ENCODE results near the gene GRK5.

GRK5 gene

GRCh38 chr10:119302172-119302571, 94.8 kb downstream of the GRK5 start:
- DNase-seq = peak in 1 of 5 donors; percentile 52

DNA sequence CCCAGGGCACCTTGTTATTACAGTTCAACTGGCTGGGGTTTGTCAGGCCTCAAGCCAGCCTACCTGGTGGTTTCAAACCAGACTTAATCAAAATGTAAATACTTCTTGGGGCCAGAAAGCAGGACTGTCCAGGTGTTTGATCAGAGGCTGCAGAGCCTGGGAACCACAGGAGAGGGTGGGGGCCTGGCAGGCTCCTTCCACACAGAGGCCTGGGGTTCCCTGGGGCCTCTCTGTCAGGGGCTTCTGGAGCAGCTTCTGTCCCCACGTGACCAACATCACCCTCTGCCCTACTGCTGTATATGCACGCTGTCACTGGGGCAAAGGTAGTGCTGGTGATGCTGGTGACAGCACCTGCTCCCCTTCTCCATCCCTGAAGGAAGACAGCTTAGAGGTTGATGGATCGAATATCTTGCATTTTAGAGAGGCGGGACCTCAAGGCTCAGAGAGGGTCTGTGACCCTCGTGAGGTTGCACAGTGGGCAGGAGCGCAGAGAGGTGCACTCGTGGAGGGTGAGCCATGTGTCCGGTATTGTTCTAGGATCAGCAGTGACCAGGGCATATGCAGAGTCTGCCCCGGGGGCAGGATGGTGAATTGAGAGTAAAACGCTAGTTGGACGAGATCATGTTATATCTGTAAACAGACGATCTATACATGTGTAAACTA, 95.4 kb downstream of the GRK5 start:
- DNase-seq = no peak

DNA sequence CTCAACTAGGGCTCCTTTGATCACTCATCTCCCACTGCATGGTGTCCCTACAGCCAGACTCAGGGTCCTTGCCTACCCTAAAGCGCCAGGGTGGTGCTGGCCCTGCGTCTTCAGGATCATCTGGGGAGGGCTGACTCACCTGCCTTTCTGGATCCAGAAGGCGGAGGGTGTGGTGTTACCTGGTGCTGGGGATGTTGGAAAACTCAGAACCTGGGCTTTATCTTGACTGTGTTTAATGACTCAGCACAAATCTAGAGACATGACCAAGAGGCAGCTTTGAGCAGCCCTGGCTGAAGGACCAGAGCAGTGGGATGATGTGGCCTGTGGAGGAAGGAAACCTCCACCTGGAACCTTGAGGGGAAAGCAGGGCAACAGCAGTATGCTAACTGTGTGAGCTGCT, 96.5 kb downstream of the GRK5 start:
- no peak for DNase-seq

- DNase-seq = no peak
Observed at GRCh38 chr10:119304541-119304940, 97.2 kb downstream of the GRK5 start.

DNA sequence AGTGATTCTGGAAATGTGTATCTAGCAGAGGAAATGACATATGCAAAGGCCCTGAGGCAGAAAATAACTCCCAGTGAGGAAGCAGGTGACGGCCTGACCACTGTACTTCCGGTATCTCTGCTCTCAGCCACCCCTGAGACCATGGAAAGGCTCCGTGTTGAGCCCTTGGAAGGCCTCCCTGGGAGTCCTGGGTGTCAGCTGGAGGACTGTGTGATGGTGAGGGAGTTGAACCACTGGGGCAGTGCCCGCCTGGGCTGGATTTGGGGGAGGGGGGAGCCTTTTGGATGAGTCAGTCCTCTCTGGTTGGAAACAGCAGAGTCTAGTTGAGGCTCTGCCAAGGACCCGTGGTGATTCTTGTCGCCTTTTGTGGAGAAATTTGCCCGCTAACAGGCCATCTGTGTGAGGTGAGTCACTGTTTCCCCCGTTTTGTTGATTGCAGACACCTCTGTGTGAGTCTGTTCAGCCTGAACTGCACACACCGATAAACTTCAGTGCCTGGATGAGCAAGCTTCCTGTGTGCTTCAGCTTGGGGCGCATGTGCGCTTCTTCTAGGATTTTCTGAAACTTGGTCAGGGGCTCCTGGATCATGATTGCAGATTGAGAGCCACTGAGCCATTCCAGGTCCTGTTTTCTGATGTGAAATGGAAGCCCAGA, 98.6 kb downstream of the GRK5 start:
- DNase-seq = peak; percentile 47 to 95 (median 73)

- DNase-seq = peak; percentile 63 to 78 (median 69)
Observed at GRCh38 chr10:119306514-119306951, 99.2 kb downstream of the GRK5 start.

GRCh38 chr10:119306986-119307392, 99.6 kb downstream of the GRK5 start:
- no peak for DNase-seq

DNA sequence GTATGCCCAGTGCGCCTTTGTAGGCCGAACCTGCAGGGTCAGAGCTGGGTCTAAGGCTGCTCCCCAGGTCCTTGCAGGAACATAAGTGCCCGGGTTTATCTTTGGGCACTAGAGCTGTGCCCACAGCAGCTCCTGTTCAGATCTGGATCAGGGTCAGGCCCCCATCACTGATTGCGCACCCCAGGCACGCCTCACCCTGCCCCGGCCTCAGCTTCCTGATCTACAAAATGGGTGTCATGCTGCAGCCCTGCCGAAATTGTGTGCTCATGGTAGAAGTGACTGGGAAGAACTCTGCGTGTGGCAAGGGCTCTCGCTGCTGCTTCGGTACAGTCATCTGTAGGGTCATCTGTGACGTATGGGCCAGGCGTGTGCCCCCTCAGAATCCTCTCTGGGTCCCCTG, 100.7 kb downstream of the GRK5 start:
- DNase-seq = no peak

GRCh38 chr10:119308551-119309422, 101.4 kb downstream of the GRK5 start:
- DNase-seq = no peak

DNA sequence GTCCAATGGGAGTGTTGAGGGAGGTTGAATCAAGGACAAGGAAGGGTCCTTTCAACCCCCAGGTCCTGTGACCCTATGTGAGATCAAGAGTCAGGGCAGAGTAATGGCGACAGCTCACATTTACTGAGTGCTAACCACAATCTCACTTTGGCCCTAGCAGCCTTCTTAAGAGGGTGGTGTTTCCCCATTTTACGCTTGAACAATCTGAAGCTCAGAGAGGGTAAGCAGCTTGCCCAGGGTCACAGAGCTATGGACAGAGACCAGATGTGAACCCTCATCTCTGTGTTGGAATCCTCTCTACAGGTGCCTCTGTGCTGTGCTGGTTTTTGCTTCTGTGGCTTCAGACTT, 102.0 kb downstream of the GRK5 start:
- no peak for DNase-seq

GRCh38 chr10:119310806-119311205, 103.4 kb downstream of the GRK5 start:
- no peak for DNase-seq

DNA sequence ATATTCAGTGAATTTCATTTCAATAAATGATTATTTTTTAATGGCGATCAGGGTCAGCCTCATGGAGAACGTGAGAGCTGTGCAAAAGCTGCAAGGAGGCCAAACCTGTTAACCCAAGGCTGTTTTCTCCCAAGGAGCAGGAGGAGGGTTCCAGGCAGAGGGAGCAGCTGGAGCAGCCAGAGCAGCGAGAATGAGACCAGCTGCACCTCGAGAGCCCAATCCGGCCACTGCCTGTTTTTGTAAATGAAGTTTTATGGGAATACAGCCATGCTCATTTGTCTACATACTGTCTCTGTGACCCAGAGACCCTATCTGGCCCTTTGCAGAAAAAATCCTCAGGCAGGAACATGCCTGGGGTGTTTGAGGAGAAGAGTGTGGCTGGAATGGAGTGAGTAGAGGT, 104.9 kb downstream of the GRK5 start:
- DNase-seq = no peak

- DNase-seq = no peak
Observed at GRCh38 chr10:119313024-119313423, 105.7 kb downstream of the GRK5 start.

GRCh38 chr10:119313644-119314043, 106.3 kb downstream of the GRK5 start:
- peak in 4 of 5 donors; percentile 20 to 84 (median 32) for DNase-seq

DNA sequence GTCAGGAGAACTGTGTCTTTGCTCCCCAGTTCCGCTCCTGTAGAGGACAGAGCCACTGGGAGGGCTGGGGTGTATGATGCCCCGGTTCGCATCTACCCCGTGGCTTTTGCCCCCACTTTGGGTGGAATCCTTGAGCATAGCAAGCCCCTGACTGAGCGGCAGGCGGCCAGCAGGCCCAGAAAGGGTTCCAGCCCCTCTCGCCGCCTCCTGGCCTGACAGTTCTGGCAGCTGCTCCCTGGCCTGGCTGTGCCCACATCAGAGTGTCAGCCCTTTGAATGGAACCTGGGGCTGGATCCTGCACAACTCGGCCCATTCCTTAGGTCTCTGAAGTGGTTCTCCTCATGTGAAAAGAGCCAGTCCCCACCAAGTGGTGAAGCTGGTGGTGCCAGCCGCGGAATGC, 106.7 kb downstream of the GRK5 start:
- no peak for DNase-seq

GRCh38 chr10:119314486-119314885, 107.1 kb downstream of the GRK5 start:
- no peak for DNase-seq

DNA sequence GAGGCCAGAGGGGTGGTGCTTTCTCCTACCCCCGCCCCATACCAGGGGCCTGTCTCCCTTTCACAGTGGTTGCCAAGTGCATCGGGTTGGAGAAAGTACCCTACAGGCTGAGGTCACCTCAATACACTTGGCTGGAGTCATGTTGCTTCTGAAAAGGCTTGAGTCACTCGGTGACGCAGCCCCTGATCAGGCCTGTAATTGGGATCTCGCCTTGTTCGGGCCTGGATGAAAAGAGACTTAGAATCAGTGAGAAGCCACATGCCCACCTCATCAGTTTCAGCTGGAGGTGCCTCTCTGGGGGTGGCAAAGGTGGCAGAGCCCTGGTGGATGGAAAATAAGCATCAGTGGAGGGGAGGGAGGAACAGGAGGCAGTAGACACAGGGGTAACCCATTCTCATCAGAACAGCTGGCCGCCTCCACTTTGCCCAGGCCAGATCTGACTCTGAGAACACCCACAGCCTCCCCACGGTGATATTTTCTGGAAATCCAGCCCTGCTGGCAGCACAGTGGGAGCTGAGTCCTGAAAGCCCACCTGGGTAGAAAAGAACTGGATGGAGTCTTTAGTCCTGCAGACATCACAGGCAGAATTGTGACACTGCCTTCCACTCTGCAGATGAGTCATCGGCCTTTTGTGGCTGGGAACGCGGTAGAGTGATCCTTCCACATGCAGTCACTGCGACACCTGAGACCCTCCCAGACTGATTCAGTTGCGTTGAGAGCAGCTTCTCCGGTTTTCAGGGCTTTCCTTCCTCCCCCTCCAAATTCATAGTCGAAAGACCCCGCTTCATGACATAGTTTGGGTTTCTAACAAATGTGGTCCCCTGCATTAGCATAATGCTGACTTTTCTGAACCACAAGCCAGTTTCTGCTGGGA, 108.0 kb downstream of the GRK5 start:
- DNase-seq = peak in 4 of 5 donors; percentile 22 to 77 (median 28)

DNA sequence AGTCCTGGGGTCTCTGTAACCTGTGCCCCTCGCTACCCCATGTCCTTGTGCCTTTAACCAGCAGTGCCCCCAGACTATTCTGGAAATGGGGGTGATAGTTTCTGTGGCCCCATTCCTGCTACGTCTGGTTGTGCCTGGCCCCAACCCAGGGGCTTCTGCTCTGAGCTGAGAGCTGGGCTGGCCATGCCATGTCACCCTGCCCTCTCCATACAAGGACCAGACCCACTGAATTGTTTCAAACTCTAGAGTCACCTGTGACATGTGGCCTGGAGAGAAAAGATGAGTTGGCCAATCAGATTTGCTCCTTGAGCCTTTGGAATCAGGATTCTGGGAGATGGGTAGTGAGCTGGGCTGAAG, 108.6 kb downstream of the GRK5 start:
- DNase-seq = no peak

DNA sequence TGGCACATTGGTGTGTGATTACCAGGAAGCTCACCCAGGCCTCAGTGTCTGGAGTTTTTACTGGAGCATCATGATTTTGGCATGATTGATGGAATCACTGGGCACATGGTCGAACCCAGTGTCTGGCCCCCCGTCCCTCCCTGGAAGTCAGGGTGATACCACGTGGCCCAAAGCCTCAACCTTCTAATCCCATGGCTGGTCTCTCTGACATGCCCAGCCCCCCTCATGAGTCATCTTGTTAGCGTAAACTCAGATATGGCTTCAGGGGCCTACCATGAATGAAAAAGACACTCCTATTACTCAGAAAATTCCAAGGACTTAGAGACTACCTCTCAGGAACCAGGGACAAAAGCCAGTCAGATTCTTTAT, 109.3 kb downstream of the GRK5 start:
- DNase-seq = no peak

- no peak for DNase-seq
Observed at GRCh38 chr10:119318411-119319160, 111.2 kb downstream of the GRK5 start.

GRCh38 chr10:119319161-119319919, 112.0 kb downstream of the GRK5 start:
- no peak for DNase-seq
